CD4-positive, alpha-beta T cell treated with Interleukin-4 for 4 hours (primary cell): ENCODE data around the gene IL37.
"Not testable (repeated sequence)": the region's sequence is repeated elsewhere in the genome, so short reads cannot be mapped to it uniquely, and the experiment has no call there.

Experiments used
- DNase-seq: peaks from one replicate; pipeline ENCODE4 v3.0.0-alpha.2; 2020

IL37 gene

DNA sequence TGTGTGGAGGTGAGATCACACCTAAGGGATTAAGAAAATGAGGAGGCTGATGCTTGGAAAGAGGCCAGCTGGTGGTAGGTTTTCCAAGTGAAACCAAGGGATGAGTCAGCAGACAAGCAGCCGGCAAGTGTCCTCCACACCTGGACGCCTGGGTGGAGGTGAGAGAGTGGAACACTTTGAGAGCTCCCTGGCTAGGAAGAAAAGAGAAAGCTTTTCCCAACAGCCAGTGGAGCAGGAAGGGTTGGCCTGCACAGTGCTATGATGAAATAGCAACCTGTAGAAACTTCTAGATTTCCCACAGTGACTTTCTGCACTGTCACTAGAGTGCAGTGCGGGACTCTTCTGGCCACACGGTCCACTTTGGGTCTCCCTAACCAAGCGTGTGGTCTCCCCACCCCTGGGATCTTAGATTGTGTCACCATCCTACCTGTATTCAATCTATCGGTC lies 19.6 kb upstream of the IL37 start:
- DNase-seq = no peak

DNA sequence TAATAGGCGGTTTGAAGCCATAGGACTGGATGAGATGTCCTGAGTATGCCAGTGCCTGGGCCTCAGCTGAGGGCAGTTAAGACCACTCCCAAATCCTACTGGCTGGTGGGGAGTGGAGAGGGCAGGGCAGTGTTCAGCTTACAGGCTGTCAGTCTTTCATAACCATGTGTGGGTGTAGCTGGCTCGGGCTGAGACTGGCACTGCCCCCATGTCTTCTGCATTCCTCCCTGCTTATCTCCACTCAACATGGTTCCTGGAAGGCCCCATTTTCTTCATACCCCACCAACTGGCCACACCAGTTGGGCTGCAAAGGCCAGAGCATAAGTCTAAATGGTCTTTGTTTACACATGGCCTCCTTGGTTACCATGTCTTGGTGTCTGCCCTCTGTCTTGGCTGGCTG lies 17.2 kb upstream of the IL37 start:
- DNase-seq = no peak

DNA sequence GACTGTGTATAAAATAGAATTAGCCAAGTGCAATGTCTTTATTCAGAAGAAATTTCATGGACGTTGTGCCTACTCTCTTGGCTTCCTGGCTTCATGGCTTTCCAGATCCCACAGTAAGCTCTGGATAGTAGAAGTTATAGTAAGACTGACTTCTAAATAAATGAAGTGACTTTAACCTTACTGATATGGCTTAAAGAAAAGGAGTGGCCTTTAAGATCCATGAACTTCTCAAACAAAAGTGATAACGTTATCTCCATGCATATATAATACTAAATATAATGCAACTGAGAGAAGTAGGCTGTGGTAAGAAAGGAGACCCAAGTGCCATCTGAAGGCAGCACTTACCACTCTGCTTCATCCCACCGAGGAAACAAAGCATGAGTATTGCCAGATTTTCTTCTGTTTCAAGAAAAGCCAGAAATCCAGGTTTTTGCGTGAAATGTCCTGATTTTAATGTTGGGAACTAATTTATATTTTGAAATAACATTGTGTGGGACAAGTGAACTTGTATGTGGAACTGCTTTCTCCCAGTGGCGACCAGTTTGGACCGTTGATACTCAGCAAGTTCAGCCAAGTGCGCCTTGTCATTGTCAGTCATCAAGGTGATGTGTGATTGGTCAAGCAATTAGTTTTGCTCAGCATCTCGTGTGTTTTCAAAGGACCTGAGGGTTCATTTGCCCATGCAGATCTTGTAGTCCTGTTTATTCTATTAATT lies 13.9 kb upstream of the IL37 start:
- DNase-seq = no peak

DNA sequence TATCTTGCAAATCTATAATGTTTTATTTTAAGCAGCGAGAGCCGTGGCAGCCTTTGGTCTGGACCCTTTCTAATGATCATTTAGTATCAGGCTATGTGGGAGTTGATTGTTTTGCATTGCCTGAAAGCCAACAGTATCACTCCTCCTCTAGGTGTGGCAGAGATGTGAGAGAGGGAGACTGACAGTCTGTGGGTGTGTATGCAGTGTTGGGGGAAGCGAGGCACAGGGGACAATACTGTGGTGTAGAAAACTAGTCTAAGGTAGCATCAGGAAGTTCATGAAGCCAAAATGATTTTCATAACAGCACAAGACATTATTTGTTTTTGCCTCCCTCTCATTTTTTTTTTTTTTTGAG lies 13.4 kb upstream of the IL37 start:
- DNase-seq = no peak

DNA sequence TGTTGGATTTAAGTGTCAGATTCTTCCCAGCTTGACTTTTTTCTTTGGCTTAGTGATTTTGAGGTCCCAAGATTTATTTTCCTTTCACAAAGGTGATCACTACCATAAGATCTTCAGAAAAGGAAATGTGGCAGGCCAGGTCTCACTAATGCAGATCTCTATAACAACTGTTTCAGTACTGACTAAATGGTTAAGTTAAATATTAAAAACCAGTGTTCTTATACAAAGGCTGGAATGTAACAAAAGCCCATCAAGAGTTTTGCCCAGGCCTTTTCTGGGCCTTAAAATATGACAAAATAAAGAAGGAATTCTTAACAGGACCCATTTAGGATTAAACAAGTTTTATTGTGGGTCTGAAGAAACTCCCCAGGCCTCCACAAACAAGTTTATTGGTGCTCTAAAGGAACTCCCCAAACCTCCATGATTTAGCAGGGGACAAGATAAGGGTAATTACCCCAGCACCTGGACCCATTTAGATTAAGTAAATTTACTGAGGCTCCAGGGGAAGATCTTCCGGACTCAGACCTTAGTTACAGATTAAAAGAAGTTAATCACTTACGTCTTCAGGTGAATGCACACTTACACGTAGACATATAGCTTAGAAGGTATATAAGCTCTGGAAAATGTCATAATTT lies 9.4 kb upstream of the IL37 start:
- DNase-seq = not testable (repeated sequence)

DNA sequence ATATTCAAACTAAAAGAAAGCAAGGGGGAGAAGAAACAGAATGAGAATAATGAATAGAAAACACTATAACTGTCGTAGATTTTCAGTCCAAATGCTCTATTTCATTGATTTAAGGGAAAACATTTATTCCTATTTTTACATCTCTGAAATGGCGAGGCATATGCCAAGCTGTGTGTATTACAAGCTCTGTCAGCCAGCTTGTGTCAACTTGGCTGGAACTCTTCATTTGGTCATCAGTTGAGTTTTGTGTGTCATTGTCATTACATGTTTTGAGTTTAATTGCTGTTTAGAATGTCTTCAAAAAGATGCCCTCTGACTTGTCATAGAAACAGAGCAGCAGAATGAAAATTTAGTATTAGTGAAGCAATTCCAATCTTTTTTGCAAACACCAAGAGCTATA lies 8.1 kb upstream of the IL37 start:
- no peak for DNase-seq

DNA sequence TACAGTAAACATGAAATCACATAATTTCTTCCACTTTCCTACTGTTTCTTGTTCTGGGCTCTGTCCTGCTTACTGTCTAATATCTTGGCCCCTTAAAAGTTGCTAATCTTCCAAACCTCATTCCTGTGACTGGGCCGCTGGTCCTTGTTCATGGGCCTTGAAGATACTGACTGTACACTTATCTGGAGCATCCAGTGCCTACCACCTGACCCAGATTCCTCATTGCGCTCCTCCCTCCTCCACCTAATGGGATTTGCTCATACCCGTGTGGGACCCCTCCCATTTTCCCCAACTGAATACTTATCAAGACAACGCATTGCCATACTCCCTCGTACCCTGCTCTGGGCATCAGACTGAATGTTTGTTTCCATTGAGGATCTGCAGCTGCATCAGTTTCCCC lies 6.1 kb upstream of the IL37 start:
- DNase-seq = no peak

DNA sequence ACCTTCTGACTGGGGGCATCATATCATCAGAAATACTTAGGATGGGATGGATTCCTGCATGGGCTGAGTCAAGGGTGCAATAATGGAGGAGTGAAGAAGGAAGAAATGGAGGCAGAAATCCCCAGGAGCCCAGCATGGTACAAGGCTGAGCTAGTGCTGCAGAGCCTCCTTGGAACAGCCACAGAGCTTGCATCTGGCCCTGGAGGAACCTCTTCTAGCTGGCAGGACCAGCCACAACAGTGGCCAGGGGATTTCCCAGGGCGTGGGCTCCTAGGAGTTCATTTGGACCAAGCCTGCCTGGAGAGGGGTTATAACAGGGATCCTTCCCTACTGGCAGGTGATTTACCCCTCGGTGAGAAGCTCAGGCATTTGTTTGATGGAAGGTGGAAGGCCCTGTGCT lies 4.7 kb upstream of the IL37 start:
- no peak for DNase-seq

DNA sequence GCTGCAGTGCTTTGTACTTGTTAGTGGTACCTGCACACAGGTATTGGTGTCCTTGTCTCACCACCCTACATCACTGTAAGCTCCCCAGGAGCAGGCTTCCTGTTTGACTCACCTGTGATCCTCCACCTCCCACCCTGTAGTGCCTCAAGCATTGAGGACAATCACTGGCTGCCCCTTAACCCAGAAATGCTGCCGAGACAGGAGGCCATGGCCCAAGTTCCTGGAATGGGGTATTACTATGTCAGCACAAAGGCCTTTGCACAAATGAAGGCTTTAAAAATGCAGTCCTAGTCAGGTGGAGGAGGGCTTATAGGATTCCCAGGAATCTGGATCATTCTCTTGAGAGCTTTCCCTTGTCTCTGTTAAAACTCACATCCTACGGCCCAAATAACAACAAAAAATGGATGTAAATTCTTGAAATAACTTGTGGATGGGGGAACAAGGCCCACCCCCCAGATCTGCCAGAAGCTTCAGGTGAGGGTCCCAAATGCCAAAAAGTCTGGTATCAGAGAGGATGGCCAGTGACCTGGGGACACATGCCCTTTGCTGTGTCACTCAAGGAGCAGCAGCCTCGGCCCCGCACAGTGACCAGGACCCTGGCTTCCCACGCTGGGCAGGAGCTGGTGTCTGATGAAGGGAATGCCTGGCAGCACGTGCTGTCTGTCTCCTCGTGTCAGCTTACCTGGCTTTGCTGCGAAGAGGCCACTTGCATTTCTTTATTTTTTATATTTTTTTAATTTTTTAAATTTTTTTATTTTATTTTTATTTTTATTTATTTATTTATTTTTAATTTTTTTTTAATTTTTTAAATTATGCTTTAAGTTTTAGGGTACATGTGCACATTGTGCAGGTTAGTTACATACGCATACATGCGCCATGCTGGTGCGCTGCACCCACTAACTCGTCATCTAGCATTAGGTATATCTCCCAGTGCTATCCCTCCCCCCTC lies 3.7 kb upstream of the IL37 start:
- DNase-seq = no peak

DNA sequence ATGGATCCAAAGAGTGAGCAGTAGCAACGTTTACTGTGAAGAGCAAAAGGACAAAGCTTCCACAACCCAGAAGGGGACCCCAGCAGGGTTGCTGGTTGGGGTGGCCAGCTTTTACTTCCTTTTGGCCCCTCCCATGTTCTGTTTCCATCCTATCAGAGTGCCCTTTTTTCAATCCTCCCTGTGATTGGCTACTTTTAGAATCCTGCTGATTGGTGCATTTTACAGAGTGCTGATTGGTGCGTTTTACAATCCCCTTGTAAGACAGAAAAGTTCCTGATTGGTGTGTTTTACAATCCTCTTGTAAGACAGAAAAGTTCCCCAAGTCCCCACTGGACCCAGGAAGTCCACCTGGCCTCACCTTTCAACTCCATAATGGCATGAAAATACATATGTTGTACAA lies 2.4 kb upstream of the IL37 start:
- not testable (repeated sequence) for DNase-seq

DNA sequence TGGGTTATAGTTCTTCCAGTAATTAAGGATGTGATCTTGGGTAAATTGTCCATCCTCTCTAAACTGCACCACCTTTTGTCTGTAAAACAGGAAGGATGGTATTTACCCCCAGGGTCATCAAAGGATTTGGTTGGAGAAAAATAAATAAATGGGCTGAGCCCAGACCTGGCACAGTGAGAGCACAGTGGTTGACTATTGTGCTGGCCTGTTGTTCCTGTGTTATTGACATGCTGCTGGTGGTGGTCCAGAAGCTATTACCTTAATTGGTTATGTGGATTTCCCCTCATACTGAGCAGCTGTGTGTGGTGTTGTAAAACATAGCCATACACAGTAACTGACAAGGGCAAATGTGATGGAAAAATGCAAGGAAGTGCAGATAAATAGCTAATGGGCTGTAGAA lies 746 bp upstream of the IL37 start:
- DNase-seq = no peak

DNA sequence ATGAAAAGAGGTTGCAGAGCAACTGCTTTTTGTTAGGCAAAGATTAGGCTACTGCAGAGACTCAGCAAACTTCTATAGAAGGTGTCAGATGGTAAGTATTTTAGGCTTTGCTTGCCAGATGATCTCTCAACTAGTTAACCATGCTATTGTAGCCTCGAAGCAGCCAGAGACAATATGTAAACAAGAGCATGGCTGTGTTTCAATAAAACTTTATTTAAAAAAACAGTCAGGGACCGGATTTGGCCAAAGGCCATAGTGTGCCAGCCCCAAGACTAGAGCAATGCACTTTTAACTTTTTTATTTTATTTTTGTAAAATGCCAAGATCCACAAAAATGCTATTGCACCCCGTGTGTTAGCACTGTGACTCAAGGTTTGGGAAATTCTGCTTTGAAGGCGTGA lies 1.4 kb downstream of the IL37 start:
- DNase-seq = no peak

DNA sequence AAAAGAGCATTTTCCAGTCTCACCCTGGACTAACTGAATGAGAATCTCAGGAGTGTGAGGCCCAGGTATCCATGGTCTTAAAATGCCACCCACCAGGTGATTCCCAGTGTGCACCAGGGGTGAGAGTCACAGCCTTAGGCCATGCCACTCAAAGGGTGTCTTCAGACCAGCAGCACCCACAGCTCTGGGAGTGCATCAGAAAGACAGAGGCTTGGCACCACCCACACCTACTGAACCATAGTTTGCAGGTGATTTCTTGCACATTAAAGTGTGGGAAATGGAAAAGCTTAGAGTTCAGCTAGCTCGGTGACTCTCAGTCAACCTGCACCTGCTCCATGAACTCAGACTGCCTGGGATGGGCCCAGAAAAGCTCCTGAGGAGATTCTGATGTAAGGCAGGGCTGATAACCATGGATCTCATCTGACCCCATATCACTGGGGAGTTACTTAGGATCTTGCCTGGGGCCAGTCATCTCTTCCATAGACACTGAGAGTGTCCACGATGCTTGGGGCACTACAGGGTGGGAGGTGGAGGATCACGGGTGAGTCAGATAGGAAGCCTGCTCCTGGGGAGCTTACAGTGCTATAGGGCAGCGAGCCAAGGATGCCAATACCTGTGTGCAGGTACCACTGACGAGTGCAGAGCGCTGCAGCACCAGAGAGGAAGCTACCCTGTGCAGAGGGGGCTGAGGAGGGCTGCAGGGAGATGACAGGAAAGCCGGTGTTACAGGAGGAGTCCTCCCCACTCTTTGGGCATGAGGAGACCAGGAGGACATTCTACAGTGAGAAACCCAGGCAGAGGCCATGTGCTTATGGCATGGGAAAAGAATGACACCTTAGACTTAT lies 4.6 kb downstream of the IL37 start:
- no peak for DNase-seq

DNA sequence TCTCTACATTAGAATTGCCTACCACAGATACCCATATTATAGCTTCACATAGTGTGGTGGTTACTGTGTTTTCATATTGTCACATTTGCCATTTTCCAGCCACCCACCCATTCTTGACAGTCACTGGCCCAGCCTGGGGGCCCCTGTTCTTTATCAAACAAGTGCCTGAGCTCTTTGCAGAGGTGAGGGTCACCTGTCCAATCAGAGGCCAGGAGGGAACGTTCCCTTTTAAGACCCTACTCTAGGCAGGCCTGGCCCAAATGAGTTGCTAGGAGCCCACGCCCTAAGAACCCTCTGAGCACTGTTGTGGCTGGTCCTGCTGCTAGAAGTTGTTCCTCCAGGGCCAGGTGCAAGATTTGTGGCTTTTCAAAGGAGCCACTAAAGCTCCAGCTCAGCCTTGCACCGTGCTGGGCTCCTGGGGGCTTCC lies 5.2 kb downstream of the IL37 start:
- DNase-seq = no peak

DNA sequence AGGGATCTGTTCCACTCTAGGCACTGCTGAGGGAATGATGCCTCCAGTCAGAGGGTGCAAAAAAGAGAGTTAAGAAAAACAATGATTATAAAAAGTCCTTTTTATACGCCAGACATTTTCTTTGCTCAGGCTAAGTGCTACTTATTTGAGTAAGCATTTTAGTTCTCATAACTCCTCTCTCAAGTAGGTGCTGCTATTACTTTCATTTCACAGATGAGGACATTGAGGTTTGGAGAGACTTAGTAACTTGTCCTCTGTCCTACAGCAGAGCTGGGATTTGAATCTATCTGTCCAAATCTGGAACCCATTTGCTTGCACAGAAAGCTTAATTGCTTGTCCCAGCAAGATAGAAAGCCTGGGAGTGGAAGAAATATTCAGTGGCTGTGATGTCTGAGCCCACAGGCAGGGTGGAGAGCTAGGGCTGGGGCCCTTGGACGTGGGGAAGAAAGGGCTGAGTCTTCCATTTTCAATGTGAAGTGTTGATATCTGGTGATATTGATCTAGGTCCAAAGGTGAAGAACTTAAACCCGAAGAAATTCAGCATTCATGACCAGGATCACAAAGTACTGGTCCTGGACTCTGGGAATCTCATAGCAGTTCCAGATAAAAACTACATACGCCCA lies 5.8 kb downstream of the IL37 start:
- DNase-seq = no peak

DNA sequence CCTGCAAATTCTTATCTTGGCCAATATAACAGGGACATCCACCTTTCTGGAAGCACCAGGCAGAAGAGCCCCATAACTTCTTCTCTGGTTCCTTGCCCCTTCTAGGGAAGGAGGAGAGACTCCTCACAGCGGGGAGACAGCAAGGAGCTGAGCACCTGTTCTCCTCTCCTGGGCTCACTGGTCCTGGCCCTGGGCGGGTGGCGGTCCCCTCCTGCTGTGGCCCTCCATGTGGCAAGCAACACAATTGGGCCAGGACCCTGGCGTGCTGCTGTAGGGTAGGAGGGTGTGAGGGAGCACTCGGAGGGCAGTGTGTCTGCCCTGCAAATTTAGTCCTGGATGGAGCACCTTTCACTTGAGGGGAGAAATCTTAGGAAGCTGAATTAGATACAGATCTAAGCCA lies 6.9 kb downstream of the IL37 start:
- DNase-seq = no peak

DNA sequence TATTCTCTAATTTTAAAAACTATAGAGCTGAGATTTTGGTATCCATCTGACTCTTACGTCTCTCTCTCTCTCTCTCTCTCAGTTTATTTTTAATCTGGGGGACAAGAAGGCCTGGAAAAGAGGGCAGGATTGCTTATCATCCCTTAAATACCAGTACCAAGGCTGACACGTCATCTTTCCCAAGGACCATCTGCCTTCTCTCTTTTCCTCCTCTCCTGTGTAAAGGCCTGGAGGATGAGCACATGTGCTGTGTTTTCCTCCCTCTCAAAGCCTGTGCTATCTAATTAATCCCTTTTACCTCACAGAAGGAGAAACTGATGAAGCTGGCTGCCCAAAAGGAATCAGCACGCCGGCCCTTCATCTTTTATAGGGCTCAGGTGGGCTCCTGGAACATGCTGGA lies 7.3 kb downstream of the IL37 start:
- no peak for DNase-seq

DNA sequence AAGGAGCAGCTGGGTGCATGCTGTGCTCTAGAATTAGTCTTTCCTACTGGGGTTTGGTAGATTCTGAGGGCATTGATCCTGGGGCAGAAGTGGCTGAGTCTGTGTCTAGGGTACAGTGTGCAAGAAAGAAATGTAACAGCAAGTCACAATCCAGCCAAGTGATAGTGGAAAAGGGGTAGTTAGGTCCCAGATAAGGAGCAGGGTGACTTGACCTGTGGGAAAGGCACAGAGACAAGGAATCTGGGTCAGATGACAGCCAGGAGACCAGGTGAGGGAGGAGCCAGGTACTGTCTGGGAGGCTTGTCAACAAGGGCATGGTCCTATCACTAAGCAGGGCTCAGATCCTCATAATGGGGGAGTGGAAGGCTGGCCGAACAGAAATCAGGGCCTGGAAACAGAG lies 8.1 kb downstream of the IL37 start:
- DNase-seq = no peak

DNA sequence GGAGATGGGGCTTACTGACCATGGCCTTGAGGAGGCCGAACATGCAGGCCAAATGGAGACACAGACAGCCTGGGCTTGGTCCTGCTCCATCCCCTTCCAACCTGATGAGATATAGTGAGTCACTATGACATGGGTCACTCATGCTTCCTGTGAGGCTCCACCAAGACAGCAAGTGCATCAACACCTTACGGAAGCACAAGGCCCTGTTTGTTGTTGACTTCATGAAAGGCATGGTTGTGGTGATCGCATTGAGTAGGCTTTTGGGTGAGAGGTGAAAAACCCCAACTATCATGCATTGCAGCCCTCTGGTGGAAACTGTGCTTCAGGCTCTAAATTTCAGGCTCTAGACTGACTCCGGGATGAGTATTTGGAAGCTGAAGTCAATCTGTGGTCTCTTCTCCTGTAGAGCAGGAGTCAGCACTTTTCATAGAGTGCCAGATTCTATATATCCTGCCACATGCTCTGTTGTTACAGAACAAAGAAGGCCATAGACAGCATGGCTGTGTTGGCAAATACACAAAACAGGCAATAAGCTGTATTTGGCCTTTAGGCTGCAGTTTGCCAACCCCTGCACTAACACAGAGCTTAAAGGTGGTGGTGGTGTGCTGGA lies 10.1 kb downstream of the IL37 start:
- peak; percentile 43 for DNase-seq

DNA sequence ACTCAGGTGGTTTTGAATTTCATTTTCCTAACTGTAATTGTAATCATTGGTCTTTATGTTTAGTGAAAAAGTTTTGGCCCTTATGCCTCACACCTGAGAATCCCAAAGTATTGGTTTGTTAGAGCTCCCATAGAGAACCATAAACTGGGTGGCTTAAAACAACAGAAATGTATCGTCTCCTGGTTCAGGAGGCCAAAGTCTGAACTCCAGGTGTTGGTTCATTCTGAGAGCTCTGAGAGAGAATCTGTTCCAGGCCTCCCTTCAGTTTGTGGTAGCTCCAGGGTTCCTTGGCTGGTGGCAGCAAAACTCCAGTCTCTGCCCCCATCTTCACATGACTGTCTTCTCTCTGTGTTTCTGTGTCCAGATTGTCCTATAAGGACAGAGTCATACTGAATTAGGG lies 11.0 kb downstream of the IL37 start:
- DNase-seq = no peak

DNA sequence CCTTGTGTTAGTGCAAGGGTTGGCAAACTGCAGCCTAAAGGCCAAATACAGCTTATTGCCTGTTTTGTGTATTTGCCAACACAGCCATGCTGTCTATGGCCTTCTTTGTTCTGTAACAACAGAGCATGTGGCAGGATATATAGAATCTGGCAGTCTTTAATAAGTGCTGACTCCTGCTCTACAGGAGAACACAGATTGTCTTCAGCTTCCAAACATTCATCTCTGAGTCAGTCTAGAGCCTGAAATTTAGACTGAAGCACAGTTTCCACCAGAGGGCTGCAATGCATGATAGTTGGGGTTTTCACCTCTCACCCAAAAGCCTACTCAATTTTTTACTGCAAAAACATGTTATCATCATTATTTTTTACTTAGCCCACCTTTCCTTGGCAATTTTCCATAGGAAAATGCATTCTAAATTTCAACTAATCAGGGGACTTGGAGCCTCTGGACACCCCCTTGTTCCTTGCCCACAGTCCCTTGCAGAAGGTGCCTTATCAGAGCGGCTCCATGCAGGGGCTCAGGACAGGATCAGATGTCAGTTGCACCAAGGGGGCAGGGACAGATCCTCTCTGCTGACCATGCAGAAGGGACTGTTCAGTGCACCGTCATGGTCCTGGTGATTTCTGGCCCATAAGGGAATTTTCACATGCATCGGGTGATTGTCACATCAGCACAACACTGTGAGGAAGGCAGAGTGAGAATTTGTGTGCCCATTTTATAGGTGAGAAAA lies 12.4 kb downstream of the IL37 start:
- no peak for DNase-seq
